ENCODE measurements around the gene CYSRT1.

The CYSRT1 gene, protein sequence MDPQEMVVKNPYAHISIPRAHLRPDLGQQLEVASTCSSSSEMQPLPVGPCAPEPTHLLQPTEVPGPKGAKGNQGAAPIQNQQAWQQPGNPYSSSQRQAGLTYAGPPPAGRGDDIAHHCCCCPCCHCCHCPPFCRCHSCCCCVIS

DNA sequence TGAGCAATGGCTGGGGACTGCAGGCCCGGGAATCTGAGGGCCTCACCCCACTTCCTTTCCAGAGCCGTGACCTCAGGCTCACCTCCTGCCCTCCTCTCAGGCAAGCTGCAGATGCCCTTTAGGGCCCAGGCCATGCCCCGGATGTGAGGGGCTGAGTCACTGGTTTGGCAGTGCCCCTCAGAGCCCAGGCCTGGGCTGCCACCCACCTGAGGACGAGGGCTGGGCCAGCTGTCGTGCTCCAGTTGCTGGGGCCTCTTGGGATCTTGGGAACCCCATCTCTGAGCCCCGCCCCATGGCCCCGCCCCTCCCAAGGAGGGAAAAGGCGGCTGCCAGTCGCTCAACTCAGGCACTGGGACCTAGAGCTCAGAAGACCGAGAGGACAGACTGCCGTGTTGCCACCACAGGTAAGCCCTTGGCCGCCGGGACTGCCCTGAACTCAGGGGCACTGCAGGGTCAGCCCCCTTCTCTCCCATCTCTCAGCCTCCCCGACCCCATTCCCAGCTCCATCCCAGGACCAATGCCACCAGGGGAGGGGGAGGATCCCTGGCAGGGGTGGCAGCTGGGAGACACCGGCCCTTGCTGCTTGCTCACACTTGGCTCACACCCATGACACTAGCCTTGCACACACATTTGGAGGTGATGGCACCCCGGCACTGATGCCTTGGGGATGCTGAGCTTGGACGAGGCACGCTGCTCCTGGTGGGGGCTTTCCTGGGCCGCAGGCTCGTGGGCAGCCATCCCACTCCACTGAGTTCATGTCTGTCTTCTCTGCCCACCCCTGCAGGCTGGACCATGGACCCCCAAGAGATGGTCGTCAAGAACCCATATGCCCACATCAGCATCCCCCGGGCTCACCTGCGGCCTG is at the start of gene CYSRT1:
TSS of gene CYSRT1 (plus strand) at position 345 of the 865 bp plus-strand sequence. CDS start at position 793, 448 bp downstream.
- DNase-seq, result no peak

DNA sequence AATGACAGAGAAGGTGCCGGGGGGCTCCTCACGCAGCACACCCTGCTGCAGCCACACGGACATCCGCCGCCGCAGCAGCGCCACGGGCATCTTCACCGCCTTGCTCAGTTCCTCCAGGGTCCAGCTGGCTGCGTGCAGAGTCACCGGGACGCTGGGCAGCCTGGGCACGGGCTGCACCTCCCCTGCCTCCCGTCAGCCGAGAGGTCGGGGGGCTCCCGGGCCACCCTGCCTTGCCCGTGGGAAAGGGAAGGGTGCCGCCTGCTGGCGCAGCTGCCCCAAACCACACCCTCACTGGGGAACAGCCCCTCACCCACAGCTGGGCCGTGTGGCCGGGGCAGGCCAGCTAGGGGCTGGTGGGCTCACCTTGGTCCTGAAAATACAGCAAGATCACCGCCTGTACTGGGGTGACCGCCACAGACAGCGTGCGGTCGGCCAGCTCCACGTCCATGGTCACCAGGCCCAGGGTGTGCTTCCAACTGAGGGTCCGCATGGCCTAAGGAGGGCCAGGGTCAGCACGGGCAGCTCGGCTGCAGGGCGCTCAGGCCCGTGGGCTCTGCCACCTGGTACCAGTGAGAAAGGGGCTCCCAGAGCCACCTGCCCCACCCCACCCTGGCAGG is 49.5 kb upstream of the CYSRT1 start:
- no peak for DNase-seq

DNA sequence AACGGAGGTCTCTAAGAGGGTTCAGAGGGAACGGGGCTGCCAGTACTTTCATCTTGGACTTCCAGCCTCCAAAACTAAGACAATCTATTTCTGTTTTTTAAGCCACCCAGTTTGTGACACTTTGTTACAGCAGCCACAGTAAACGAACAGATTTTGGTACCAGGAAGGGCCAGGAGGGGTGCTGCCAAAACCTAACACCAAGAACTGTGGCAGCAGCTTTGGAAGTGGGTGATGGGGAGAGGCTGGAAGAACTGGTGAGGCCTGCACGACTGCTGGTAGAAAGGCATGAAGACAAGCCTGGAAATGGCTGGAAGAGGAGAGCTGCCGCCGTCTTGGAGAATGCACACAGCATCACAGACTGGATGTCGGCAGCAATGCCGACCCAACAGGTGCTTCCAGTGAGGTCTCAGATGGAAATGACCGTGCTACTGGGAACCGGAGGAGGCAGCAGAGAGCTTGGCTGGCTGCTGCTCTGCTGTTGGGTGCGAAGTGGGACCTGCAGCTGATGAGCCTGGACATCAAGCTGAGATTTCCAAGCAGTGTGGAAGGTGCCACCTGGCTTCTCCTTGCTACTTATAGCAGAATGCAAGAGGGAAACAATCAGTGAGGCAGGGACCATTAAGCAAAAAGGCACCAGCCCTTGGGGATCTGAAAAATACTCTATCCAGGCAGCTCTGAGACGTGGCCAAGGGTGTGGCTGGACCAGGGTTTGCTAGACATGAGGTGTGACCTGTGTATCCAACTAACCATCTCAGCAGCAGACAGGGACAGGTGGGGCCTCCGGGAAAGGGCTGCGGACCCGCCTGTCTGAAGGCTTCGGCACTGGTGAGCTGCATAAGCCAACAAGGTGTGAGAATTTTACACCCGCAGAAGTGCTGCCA is 48.4 kb upstream of the CYSRT1 start:
- peak; percentile 45 for DNase-seq

DNA sequence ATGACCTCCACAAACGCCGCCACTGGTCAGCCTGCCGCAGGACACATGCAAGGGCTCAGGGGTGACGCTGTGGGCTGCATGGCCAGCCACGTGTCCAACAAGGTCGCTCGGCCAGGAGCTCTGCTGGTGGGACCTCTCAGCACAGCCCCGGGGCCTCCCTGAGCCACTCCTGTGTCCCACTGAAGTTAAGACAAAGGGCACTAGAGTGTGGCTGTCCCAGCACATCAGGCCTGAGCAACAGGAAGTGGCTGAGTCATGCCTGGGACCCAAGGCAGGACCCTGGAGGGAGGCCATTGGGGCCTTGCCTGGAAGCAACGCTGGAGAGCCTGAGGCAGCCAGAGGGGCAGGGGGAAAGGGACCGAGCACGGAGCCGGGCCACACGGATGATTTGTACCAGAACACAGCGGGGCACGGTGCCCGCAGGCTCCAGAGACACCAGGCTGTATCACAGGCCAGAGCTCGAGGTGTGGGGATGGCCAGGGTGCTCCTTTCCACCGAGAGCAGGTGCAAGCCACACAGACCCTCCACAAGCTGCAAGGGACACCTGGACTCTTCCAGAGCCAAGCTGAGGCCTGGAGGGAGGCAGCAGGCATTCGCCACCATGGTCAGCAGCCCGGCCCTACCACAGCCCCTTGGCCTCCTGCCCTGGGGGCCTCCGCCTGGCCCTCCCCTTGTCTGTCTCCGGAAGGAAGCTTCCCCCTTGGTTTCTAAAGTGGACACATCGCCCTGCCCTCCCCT is 46.6 kb upstream of the CYSRT1 start:
- DNase-seq, result no peak

DNA sequence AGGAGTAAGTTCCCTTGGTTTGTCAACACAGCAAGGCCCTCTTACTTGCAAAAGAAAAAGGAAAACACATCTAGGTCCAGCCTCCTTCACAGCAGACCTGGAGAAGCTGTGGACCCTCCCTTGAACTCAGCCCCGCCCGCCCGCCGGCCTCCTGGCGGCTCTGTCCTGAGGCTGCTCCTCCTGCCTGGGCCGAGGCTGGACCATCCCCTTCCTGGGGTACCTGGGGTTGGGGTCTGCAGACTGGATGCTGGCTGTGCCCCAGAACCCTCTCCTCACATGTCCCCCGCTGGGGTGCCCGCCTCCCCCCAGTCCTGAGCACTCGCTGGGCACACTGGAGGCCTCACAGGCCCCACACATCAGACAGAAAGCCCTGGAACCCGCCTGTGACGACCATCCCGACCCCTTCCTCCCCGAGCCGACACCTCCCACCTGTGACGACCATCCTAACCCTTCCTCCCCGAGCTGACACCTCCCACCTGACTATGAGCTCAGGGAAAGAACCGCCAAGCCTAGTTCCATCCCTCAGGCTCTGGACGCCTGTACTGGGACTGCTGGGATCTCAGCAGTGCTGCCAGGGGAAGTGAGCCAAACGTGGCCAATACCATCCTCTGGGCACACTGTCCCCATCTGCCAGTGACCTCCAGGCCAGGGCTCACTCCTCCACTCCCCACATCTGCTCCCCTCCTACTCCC is 45.9 kb upstream of the CYSRT1 start:
- no peak for DNase-seq

DNA sequence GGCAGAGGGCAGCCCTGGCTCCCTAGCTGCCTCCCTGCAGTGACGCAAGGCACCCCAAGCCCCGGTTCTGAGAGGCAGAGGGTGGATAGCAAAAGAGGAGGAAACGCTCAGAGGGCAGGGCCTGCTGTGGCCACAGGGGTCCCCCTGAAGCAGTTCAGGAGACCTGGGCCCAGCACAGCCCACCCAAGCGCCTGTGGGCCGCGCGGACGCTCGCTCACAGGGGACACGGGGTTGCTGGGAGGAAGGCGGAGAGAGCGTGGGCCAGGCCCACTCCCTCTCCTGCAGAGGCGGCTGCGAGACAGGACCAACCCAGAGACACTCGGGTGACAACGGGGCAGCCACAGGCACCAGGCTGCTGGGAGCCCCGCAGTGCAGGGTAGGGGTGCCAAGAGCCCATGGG is 45.2 kb upstream of the CYSRT1 start:
- no peak for DNase-seq

DNA sequence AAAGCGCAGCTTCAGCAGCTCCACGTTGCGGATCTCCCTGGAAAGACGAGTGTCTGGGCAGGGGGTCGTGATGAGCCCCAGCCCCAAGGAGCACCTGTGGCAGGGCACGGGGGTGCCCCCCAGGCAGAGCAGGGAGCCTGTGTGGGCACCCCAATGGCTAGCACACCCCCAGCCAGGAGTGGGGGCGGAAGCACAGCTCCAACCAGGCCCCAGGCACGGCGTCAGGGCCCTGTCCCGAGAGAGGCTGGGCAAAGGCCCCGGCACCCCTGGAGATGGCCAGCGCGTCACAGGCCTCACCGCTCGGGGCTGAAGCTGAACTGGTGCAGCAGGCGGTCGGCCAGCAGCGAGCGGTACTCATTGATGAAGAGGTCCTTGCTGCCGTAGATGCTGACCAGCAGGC is 44.5 kb upstream of the CYSRT1 start:
- DNase-seq, result no peak

DNA sequence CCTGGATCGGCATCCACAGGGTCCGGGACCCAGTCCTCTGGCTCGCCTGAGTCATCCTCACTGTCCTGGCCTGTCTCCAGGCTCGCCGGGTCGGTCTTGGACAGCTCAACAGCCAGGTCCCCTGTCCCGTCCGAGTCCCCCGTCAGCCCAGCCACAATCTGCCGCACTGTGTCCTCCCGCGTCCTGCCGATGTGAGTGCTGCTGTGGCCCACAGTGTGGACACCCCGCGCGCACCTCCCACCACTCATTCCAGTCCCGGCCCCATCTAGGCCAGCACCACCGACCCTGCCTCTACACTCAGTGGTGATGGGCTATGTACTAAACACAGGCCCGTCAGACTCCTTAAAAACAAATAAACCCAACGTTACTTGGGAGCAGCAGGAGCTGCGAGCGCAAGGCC is 43.3 kb upstream of the CYSRT1 start:
- no peak for DNase-seq

DNA sequence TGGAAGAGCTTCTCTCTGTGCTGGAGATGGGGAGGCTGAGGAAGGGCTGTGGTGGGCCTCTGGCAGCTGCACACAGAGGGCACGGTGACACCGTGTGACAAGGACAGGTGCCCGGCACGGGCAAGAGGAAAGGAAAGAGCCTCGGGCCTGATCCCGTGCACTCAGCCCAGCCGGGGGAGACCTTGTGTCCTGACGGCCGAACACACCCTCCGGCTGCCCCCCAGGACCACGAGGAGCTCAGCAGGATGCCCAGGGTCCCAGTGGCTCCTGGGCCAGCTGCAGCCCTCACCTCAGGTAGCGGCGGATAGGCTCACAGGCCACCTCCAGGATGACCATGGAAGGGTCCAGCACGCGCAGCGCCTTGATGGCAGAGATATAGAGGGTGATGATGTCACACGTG is 42.1 kb upstream of the CYSRT1 start:
- no peak for DNase-seq

DNA sequence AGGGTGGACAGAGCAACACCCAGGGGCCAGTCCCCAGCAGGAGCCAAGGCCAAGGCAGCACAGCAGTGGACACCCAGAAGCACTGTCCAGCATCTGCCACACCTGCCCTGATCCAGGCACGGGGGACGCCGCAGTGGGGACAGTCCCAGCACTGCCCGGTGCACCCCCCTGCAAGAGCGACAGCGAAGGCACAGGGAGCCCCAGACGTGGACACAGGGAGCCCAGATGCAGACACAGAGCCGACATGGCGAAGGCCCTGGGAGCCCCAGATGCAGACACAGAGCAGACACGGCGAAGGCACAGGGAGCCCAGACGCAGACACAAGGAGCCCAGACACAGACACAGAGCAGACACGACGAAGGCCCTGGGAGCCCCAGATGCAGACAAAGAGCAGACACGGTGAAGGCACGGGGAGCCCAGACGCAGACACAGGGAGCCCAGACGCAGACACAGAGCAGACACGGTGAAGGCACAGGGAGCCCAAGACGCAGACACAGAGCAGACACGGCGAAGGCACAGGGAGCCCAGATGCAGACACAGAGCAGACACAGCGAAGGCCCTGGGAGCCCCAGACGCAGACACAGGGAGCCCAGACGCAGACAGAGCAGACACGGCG is 40.9 kb upstream of the CYSRT1 start:
- DNase-seq, result no peak

DNA sequence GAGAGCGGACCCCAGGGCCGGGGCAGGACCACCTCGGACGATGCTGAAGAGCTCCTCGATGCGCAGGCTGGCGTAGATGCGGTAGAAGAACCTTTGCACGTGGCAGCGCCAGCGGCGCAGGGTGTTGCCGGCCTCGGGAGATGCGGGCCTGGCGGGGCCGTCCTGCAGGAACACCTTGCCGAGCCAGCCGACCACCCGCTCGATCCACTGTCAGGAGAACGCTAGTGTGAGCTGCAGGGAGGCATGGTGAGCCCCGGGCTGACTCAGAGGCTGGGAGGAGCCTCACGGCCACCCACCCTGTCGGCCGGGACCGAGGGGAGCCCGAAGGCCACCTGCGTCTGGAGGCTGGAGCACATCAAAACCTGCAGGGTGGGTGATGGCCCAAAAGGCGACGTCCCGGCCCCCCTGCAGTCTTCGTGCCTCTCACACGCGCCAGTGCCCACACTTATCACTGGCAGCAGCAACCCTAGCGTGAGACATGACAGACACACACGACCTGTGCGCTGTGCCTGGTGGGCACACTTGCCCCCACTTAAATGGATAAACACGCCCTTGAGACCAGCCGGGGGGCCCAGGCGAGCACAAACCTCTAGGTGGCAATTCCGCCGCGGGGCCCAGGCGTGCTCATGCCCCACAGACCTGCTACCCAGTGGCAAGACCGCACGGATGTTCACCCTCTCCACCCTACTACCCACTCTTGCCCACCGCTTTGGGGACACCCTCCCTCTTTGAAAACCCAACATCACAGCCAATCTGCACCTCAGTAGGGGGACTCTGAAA is 39.9 kb upstream of the CYSRT1 start:
- DNase-seq, result no peak

DNA sequence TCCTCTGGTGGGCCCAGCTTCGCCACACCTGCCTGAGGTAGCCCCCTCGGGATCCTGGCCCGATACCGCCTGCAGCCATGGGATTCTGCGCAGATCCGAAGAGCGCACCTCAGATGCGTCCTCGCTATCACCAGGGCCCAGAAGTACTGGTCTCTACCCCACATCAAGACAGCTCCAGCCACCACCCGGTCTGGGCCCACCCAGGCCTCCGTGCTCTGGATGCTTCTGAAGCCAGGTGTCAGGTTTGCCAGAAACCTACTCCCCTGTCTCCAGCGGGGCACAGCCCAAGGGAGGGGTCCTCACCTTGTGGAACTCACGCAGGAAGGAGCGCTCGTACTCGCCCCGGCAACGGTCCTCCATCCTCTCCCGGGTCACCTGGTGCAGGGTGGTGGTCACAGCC is 39.1 kb upstream of the CYSRT1 start:
- DNase-seq, result no peak

DNA sequence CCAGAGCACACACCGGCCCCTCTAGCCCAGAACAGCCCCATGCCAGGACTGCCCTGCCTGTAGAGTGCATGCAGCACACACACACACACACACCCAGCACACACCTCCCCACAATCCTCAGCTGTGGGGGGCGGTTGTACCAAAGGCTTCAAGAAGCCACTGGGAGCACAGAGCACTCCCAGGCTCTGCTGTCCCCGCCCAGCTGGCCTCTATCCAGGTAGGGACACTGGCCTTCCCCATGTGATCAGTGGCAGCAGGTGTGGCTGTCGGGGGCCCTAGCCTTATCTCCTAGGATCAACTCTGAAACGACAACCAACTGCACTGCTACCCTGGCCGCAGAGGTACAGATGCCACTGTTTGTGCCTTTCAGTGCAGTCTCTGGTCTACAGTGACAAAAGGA is 38.6 kb upstream of the CYSRT1 start:
- no peak for DNase-seq

DNA sequence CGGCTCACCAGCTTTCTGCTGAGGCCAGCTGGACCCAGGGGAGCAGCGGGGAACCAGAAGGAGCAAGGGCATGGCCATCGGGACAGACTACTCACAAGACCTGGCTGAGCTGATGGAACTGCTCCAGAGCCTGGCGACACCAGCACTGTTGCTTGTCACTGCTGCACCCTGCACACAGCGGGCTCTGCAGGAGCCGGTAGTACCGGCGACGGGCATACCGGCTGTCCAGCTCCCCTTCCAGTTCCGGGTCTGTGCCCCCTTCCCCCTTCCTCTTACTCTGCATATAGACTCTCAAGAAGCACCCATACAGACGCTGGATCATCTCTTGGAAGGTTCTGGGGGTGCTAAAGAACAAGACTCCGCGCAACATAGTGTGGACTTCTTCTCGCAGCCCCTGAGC is 37.6 kb upstream of the CYSRT1 start:
- no peak for DNase-seq

DNA sequence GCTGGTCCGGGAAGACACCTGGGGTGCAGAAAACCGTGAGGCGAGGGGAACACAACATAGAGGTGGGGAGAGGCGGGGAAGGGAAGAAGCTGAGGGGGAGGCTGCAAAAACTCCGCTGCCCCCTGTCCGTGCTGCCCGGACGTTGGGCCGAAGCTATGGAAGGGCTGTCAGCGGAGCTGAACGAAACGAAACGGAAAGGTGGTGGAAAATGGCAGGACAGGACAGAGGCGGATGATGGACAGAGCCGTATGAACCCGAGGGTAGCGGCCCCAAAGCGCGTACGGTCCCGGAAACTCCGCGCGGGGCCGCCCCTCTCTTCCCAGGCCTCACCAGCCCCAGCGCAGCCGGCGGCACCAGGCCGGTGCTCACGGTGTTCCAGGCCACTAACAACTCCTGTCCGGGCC is 36.9 kb upstream of the CYSRT1 start:
- no peak for DNase-seq

DNA sequence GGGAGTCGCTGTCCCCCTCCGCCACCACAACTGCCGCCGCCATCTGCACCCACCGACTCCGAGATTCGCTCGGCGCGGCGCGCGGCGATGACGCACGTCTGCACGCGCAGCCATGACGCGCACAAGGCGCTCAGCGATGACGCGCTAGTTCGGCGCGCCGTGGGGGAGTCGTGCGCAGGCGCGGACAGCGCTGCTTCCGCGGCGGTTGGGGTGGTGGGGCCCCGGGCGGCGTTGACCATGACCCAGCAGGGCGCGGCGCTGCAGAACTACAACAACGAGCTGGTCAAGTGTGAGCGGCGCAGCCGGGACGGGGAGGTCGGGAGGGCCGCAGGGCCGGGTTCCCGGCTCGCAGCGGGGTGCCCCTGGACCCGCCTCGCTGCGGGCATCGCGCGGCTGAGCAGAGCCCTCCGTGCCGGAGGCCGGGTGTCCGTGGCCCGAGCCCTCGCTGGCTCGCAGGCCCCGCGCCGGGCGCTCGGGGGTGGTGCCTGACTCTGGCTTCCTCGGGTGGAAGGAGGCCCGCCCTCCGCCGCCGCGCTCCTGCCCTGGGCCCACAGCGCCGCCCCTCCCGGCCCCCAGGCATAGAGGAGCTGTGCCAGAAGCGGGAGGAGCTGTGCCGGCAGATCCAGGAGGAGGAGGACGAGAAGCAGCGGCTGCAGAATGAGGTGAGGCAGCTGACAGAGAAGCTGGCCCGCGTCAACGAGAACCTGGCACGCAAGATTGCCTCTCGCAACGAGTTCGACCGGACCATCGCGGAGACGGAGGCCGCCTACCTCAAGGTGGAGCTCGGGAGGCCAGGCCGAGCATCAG is 36.3 kb upstream of the CYSRT1 start, which contains the start of the genes ANAPC2 and SSNA1:
TSS of gene ANAPC2 (minus strand) at position 71 of the 807 bp plus-strand sequence. CDS start at position 43, 28 bp downstream.
TSS of gene SSNA1 (plus strand) at position 187 of the 807 bp plus-strand sequence. CDS start at position 238, 51 bp downstream.
- peak; percentile 97 for DNase-seq

DNA sequence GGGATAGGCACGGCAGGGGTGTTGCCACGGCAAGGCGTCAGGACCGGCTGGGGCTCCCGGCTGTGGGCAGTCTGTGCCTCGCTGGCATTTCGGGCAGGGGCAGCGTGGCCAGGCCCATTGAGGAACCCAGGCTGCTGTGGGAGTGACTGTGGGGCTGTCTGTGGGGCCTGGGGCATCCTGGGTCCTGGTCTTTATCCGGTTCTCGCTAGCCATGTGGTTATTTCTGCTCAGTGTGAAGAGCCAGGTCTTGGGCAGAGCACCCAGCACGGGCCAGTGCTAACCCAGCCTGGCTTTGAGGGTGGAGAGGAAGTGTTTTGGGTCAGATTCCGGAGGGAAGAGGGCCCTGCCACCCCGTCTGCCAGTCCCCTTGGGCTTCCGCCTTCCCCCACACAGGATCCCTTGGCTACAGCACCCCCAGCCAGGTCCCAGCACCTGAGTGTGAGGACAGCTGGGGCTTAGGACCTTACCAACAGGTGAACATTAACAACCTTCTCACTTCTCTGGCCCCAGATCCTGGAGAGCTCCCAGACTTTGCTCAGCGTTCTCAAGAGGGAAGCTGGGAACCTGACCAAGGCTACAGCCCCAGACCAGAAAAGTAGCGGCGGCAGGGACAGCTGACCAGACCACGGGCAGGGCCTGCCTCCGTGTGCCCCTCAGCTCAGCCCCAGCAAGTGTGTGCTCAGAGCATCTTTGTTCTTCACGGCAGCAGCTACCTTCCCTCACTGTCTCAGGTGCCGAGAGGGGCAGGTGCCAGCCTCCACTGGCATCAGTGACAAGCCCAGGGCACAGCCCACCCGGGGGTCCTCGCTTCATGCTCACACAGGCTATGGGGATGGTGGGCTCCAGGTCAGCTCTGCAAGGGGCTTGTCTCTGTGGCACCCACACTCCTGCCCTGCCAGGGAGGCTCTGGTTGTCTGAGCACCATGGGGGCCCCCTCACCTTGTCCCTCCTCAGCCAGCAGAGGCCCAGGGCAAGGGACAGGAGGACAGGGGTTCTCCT is 35.4 kb upstream of the CYSRT1 start:
- DNase-seq, result no peak

DNA sequence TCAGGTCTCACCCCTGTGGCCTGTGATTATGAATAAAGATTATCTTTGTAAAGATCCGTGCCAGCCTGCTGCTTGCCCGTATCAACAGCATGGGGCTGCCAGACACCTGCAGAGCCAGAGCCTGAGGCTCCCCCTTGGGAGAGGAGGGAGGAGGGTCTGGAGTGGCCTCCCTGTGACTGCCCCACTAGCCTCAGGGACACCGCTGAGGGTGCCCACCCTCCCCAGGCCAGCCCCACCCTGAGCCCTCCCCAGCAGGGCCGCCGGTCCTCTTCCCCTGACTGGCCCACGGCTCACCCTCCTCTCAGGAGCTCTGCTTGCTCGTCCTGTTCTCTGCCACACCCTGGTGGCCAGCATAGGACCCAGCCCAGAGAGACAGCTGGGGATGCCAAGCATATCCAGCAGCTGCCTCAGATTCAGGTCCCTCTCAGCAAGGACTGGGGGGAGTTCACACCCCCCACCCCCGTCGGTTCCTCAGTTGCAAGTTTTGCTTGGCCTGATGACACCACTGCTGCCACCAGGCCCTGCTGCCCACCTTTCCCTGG is 34.6 kb upstream of the CYSRT1 start:
- DNase-seq, result no peak

Measured in stimulated activated CD8-positive, alpha-beta memory T cell treated with anti-CD3 and anti-CD28 coated beads, Interleukin-4, amount 100 ng/mL, for 48 hours (primary cell).